OCI-LY3 (cell line): Measurements from ENCODE around the gene RPL34.

Experiments
- H2AFZ ChIP-seq: fragments of 200-600, 300-600 bp; shearing (Covaris generic); 2 replicates; pipeline ENCODE4 v1.6.0; 2014; ENCODE audit warnings: antibody characterized with exemption, low read depth, low read length
- H3K27ac ChIP-seq: fragments of 200-600, 300-600 bp; sonication (generic); 2 replicates; pipeline ENCODE4 v1.5.1; 2014; ENCODE audit warnings: mild to moderate bottlenecking, low read length, moderate library complexity, mixed read lengths
- H3K27me3 ChIP-seq: fragments of 200-600, 300-600 bp; sonication (generic); 2 replicates; pipeline ENCODE4 v1.6.1; 2014; ENCODE audit warnings: low read depth, low read length, mixed read lengths
- H3K36me3 ChIP-seq: fragments of 200-600, 300-600 bp; sonication (generic); replicated peaks from 2 replicates; pipeline ENCODE3; 2014; ENCODE audit warnings: low read depth, low read length, mixed read lengths
- H3K4me1 ChIP-seq: fragments of 300-600, 200-600 bp; sonication (generic); 2 replicates; pipeline ENCODE4 v1.6.1; 2014; ENCODE audit warnings: low read length, mixed read lengths
- H3K4me2 ChIP-seq: fragments of 200-600, 300-600 bp; sonication (generic); 2 replicates; pipeline ENCODE4 v1.6.1; 2014; ENCODE audit warnings: low read length, mixed read lengths
- H3K4me3 ChIP-seq: fragments of 300-600, 200-600 bp; sonication (generic); 2 replicates; pipeline ENCODE4 v1.5.1; 2014; ENCODE audit warnings: antibody characterized with exemption, mild to moderate bottlenecking, low read length, moderate library complexity
- H3K79me2 ChIP-seq: fragments of 300-600, 200-600 bp; shearing (Covaris generic); 2 replicates; pipeline ENCODE4 v1.6.1; 2014; ENCODE audit warnings: mild to moderate bottlenecking, low read length, mixed read lengths
- H3K9ac ChIP-seq: fragments of 300-600, 200-600 bp; shearing (Covaris generic); 2 replicates; pipeline ENCODE4 v1.6.0; 2014; ENCODE audit warnings: mild to moderate bottlenecking, low read length, moderate library complexity
- H3K9me3 ChIP-seq: fragments of 200-600, 300-600 bp; shearing (Covaris generic); 2 replicates; pipeline ENCODE4 v1.6.1; 2014; ENCODE audit warnings: low read length, mixed read lengths; ENCODE audit not compliant: insufficient read depth
- H4K20me1 ChIP-seq: fragments of 200-600, 300-600 bp; sonication (generic); 2 replicates; pipeline ENCODE4 v1.6.1; 2016; ENCODE audit warnings: low read length, mixed read lengths; ENCODE audit not compliant: insufficient read depth
- CTCF ChIP-seq: fragments of 200-600, 300-600 bp; sonication (generic); IDR thresholded peaks from 2 replicates; pipeline ENCODE4 v1.5.1; 2014; ENCODE audit warnings: antibody characterized with exemption, low read length, low read depth
- EZH2phosphoT487 ChIP-seq: fragments of 200-600 bp; shearing (Covaris generic); IDR thresholded peaks from 2 replicates; pipeline ENCODE4 v1.6.1; 2018; ENCODE audit warnings: antibody characterized with exemption, mixed run types, low read depth

The RPL34 gene

GRCh38 chr4:108620101-108620932, at the start of gene RPL34:
TSS of gene RPL34 (plus strand) at chr4:108620576. CDS start at chr4:108621960, 1,384 bp downstream.
- peaks cover 49% of the 10 kb centered on the region for H3K79me2 ChIP-seq
- H3K4me3 ChIP-seq = peak within 1 kb of the TSS; percentile 100
- peaks cover 40% of the 10 kb centered on the region for H3K36me3 ChIP-seq
- H4K20me1 ChIP-seq = peaks cover 36% of the 10 kb centered on the region
- H3K27ac ChIP-seq = peak within 1 kb of the TSS; percentile 66
- H3K4me2 ChIP-seq = peak within 1 kb of the TSS; percentile 98
- H2AFZ ChIP-seq = peak within 1 kb of the TSS; percentile 96
- H3K4me1 ChIP-seq = peaks cover 23% of the 10 kb centered on the region
- H3K9ac ChIP-seq = peak within 1 kb of the TSS; percentile 98
- no peaks in the 10 kb centered on the region for H3K9me3 ChIP-seq
- no peaks in the 10 kb centered on the region for H3K27me3 ChIP-seq
- TF ChIP-seq EZH2phosphoT487 = no peak
- TF ChIP-seq CTCF = no peak

- no peaks in the 10 kb centered on the region for H3K36me3 ChIP-seq
- H2AFZ ChIP-seq = no peak overlapping the region
- H3K4me2 ChIP-seq = no peak overlapping the region
- TF ChIP-seq CTCF (no peak), EZH2phosphoT487 (no peak)
- H3K79me2 ChIP-seq = no peaks in the 10 kb centered on the region
- H3K27ac ChIP-seq = no peak overlapping the region
- no peaks in the 10 kb centered on the region for H3K9me3 ChIP-seq
- no peak overlapping the region for H3K9ac ChIP-seq
- no peaks in the 10 kb centered on the region for H3K4me1 ChIP-seq
- H3K4me3 ChIP-seq = no peak overlapping the region
- no peaks in the 10 kb centered on the region for H4K20me1 ChIP-seq
- no peaks in the 10 kb centered on the region for H3K27me3 ChIP-seq
These were observed 49.3 kb upstream of the RPL34 start for GRCh38 chr4:108570993-108571569.

- Histone ChIP-seq H3K79me2 (no peaks in the 10 kb centered on the region), H2AFZ (no peak overlapping the region), H3K27me3 (no peaks in the 10 kb centered on the region), H3K9ac (no peak overlapping the region), H3K4me3 (no peak overlapping the region), H3K36me3 (no peaks in the 10 kb centered on the region), H3K27ac (no peak overlapping the region), H3K4me1 (no peaks in the 10 kb centered on the region), H4K20me1 (no peaks in the 10 kb centered on the region), H3K9me3 (no peaks in the 10 kb centered on the region), H3K4me2 (no peak overlapping the region)
- TF ChIP-seq CTCF (no peak), EZH2phosphoT487 (no peak)
These were observed 46.0 kb upstream of the RPL34 start for GRCh38 chr4:108574402-108574801.

GRCh38 chr4:108581083-108581482, 39.3 kb upstream of the RPL34 start:
- H3K9ac ChIP-seq = no peak overlapping the region
- no peaks in the 10 kb centered on the region for H3K36me3 ChIP-seq
- H3K27me3 ChIP-seq = no peaks in the 10 kb centered on the region
- no peak overlapping the region for H3K27ac ChIP-seq
- no peak overlapping the region for H2AFZ ChIP-seq
- no peaks in the 10 kb centered on the region; the same call in 1 of the 2 replicates for H3K4me1 ChIP-seq
- no peak overlapping the region for H3K4me3 ChIP-seq
- no peak overlapping the region for H3K4me2 ChIP-seq
- H3K79me2 ChIP-seq = no peaks in the 10 kb centered on the region
- no peaks in the 10 kb centered on the region for H3K9me3 ChIP-seq
- H4K20me1 ChIP-seq = no peaks in the 10 kb centered on the region
- TF ChIP-seq CTCF = no peak
- no peak for TF ChIP-seq EZH2phosphoT487
